Panc1 (cell line): ENCODE measurements around the gene TTC24. TPM values are rescaled to one million over a fixed set of nuclear protein-coding genes. Genes with fewer than 3 reads are reported as not detected.

Source experiments
- ATAC-seq: fragments of 200-7000 bp; cut with Tn5 transposase; 2 replicates; pipeline ENCODE4 v1.9.1; 2020; ENCODE audit warnings: mild to moderate bottlenecking, moderate library complexity
- BruUV-seq: library from RNA; stranded (reverse); fragments of 400-500 nt; replicated peaks from 2 replicates; lab custom pipeline; 2021; lab: Mats Ljungman, UMichigan
- CTCF ChIA-PET: fragments of 300-600 bp; sonication (Branson Sonifier 250); formaldehyde crosslinking; loops from one replicate; lab custom pipeline; 2022; ENCODE audit warnings: antibody characterized with exemption; lab: Charles Lee
- POLR2A ChIA-PET: fragments of 300-600 bp; sonication (Branson Sonifier 250); formaldehyde crosslinking; loops from one replicate; lab custom pipeline; 2022; ENCODE audit warnings: antibody characterized with exemption; lab: Charles Lee
- DNase-seq: peaks from one replicate; pipeline ENCODE4 v3.0.0-alpha.2; 2010; ENCODE audit warnings: low read depth, low spot score
- H3K27ac ChIP-seq: 2 replicates; pipeline ENCODE4 v1.5.1; 2011; ENCODE audit warnings: mild to moderate bottlenecking, low read length, inconsistent platforms
- H3K27me3 ChIP-seq: fragments of 200-500 bp; sonication (Bioruptor generic); 2 replicates; pipeline ENCODE4 v1.6.0; 2014; ENCODE audit warnings: low read length, inconsistent platforms; ENCODE audit not compliant: control insufficient read depth, insufficient read depth
- H3K36me3 ChIP-seq: fragments of 200-500 bp; sonication (Bioruptor generic); 2 replicates; pipeline ENCODE4 v1.5.1; 2014; ENCODE audit warnings: inconsistent platforms, mild to moderate bottlenecking, low read length, moderate library complexity; ENCODE audit not compliant: control insufficient read depth, insufficient read depth
- H3K4me1 ChIP-seq: 2 replicates; pipeline ENCODE4 v1.5.1; 2011; ENCODE audit warnings: inconsistent platforms, mild to moderate bottlenecking, low read length, moderate library complexity; ENCODE audit not compliant: control insufficient read depth, insufficient read depth
- H3K4me3 ChIP-seq, 2 experiments: 2 replicates each; pipeline ENCODE4 v1.5.1; 2011 to 2012; ENCODE audit warnings: low read depth in 2 of 2, low read length in 2 of 2, mild to moderate bottlenecking in 2 of 2, inconsistent platforms in 1 of 2, moderate library complexity in 1 of 2
- H3K9me3 ChIP-seq: fragments of 200-500 bp; sonication (Bioruptor generic); 2 replicates; pipeline ENCODE4 v1.5.1; 2014; ENCODE audit warnings: low read depth, mild to moderate bottlenecking, inconsistent platforms, low read length, moderate library complexity; ENCODE audit not compliant: control insufficient read depth, insufficient read depth
- POLR2AphosphoS5 ChIP-seq: IDR thresholded peaks from 2 replicates; pipeline ENCODE4 v1.6.1; 2012; ENCODE audit warnings: mild to moderate bottlenecking, low read depth, low read length, moderate library complexity
- SIN3A ChIP-seq: IDR thresholded peaks from 2 replicates; pipeline ENCODE4 v1.6.1; 2012; ENCODE audit warnings: low read depth, mild to moderate bottlenecking, low read length, moderate library complexity, borderline replicate concordance; ENCODE audit not compliant: insufficient read depth
- TCF7L2 ChIP-seq: IDR thresholded peaks from 2 replicates; pipeline ENCODE4 v1.6.1; 2011; ENCODE audit warnings: mild to moderate bottlenecking, low read depth, low read length, inconsistent platforms
- in situ Hi-C: cut with HindIII; loops from 2 replicates; pipeline ENCODE4 v1.10.0; 2016; ENCODE audit warnings: low sequenced_read_pairs, low pct_unique_long_range_greater_than_20kb
- intact Hi-C: fragments of 100-400 bp; cut with micrococcal nuclease; formaldehyde crosslinking; loops from one replicate; pipeline ENCODE4 v1.10.0; 2022; ENCODE audit not compliant: unreplicated experiment
- total RNA-seq: library from RNA; stranded (reverse); gene quantifications from one replicate; pipeline ENCODE4 v1.2.1, GENCODE V29; 2021; ENCODE audit not compliant: unreplicated experiment
- TF ChIP-seq, protein P1 (sequence below): fragments of 450-650 bp; IDR thresholded peaks from 2 replicates; pipeline ENCODE4 v1.5.1; 2017; ENCODE audit warnings: mild to moderate bottlenecking
- TF ChIP-seq, protein P2 (sequence below), 2 experiments: IDR thresholded peaks; 2 replicates each; pipeline ENCODE4 v1.6.1; 2011 to 2012; ENCODE audit warnings: low read depth in 2 of 2, control low read depth in 1 of 2, low read length in 1 of 2, mild to moderate bottlenecking in 1 of 2, moderate library complexity in 1 of 2; ENCODE audit not compliant: insufficient read depth in 1 of 2

TTC24 gene
- total RNA-seq, 1 experiment from 2014 or later: not detected

DNA sequence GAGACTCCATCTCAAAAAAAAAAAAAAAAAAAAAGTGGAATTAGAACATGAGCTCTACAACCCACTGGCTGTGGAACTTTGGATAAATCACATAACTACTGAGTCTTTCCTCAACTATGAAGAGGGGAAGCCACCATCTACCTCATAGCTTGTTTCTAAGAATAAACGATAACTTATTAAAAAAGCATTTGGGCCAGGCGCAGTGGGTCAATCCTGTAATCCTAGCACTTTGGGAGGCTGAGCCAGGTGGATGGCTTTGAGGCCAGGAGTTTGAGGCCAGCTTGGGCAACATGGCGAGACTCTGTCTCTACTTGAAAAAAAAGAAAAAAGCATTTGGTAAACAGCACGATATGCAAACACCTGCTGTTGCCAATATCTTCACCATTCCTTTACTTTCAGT, 47.1 kb upstream of the TTC24 start:
- Histone ChIP-seq H3K27me3 (no peaks in the 10 kb centered on the region), H3K36me3 (peaks cover 5% of the 10 kb centered on the region; the same call in 1 of the 2 replicates), H3K27ac (no peak overlapping the region), H3K4me3 (no peak overlapping the region), H3K9me3 (no peaks in the 10 kb centered on the region), H3K4me1 (no peaks in the 10 kb centered on the region)
- DNase-seq (no peak), ATAC-seq (no peak)
- BruUV-seq: no TSS peak
- intact Hi-C loops (no loop called here), in situ Hi-C loops (no loop called here)
- ChIA-PET CTCF (interaction anchor here (0.6 to 0.7 kb wide), 2 partner anchors 47 to 147 kb away, joined by 6 to 8 read pairs; no protein-coding TSS in a partner anchor), POLR2A (interaction anchor here (0.7 kb wide), 1 partner anchor 437 kb away, joined by 12 read pairs; no protein-coding TSS in a partner anchor)
- TF ChIP-seq SIN3A (no peak), TCF7L2 (no peak), POLR2AphosphoS5 (no peak)
- TF ChIP-seq, protein P1, sequence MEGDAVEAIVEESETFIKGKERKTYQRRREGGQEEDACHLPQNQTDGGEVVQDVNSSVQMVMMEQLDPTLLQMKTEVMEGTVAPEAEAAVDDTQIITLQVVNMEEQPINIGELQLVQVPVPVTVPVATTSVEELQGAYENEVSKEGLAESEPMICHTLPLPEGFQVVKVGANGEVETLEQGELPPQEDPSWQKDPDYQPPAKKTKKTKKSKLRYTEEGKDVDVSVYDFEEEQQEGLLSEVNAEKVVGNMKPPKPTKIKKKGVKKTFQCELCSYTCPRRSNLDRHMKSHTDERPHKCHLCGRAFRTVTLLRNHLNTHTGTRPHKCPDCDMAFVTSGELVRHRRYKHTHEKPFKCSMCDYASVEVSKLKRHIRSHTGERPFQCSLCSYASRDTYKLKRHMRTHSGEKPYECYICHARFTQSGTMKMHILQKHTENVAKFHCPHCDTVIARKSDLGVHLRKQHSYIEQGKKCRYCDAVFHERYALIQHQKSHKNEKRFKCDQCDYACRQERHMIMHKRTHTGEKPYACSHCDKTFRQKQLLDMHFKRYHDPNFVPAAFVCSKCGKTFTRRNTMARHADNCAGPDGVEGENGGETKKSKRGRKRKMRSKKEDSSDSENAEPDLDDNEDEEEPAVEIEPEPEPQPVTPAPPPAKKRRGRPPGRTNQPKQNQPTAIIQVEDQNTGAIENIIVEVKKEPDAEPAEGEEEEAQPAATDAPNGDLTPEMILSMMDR: no peak
- TF ChIP-seq, protein P2, sequence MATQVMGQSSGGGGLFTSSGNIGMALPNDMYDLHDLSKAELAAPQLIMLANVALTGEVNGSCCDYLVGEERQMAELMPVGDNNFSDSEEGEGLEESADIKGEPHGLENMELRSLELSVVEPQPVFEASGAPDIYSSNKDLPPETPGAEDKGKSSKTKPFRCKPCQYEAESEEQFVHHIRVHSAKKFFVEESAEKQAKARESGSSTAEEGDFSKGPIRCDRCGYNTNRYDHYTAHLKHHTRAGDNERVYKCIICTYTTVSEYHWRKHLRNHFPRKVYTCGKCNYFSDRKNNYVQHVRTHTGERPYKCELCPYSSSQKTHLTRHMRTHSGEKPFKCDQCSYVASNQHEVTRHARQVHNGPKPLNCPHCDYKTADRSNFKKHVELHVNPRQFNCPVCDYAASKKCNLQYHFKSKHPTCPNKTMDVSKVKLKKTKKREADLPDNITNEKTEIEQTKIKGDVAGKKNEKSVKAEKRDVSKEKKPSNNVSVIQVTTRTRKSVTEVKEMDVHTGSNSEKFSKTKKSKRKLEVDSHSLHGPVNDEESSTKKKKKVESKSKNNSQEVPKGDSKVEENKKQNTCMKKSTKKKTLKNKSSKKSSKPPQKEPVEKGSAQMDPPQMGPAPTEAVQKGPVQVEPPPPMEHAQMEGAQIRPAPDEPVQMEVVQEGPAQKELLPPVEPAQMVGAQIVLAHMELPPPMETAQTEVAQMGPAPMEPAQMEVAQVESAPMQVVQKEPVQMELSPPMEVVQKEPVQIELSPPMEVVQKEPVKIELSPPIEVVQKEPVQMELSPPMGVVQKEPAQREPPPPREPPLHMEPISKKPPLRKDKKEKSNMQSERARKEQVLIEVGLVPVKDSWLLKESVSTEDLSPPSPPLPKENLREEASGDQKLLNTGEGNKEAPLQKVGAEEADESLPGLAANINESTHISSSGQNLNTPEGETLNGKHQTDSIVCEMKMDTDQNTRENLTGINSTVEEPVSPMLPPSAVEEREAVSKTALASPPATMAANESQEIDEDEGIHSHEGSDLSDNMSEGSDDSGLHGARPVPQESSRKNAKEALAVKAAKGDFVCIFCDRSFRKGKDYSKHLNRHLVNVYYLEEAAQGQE (IDR thresholded peaks at IDR 0.05; ENCODE audit: insufficient read depth in 1 of 2, low read depth in 2 of 2, low read length in 1 of 2): no peak

DNA sequence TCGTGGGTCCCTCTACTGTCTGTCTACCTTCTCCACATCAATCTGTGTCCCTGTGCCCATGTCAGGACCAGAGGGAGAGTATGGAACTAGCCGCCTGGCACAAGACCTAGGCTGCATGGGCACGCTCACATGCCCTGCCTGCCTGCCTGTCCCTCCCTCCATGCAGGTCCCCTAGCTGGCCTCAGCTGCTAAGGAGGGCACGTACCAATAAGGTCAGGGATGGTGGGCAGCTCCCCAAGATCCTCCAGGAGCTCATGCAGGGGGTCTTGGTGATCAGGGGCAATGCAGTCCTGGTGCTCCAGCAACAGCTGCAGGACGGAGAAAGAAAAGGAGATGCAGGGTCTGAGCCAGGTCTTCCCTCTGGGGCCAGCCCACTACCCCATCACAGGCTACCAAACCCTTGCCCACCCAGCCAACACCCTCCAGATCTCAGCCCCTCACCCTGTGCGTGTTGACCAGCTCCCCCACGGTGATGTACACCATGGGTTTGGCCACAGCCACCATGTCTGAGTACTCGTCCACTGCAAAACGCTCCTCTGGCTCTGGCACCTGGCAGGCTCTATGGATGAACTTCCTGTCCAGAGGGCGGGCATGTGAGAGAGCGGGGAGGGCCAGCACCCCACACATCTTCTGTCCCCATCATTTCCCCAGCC, 45.8 kb upstream of the TTC24 start:
- H3K4me3 ChIP-seq: no peak overlapping the region
- CTCF ChIA-PET: no interaction called here

More for the DNA sequence above, 45.8 kb upstream of the TTC24 start:
- in situ Hi-C loops (no loop called here), intact Hi-C loops (no loop called here)
- Histone ChIP-seq H3K27me3 (no peaks in the 10 kb centered on the region), H3K4me1 (no peaks in the 10 kb centered on the region), H3K27ac (no peak overlapping the region), H3K36me3 (peaks cover 5% of the 10 kb centered on the region; the same call in 1 of the 2 replicates), H3K9me3 (no peaks in the 10 kb centered on the region)
- POLR2A ChIA-PET: no interaction called here
- ATAC-seq: no peak
- DNase-seq: no peak
- no TSS peak for BruUV-seq
- TF ChIP-seq, protein P1: no peak
- TF ChIP-seq POLR2AphosphoS5 (no peak), SIN3A (no peak), TCF7L2 (no peak)
- TF ChIP-seq, protein P2 (IDR thresholded peaks at IDR 0.05; ENCODE audit: insufficient read depth in 1 of 2, low read depth in 2 of 2, low read length in 1 of 2): no peak
